Hepatocyte (in vitro differentiated cells): ENCODE data around the gene SLC40A1. TPM values are rescaled to one million over a fixed set of nuclear protein-coding genes. Genes with fewer than 3 reads are reported as not detected.

Experiments
- DNase-seq: peaks from one replicate; pipeline ENCODE4 v3.0.0-alpha.2; 2016; ENCODE audit warnings: low spot score
- H2AFZ ChIP-seq: fragments of 200-600 bp; sonication (generic); 2 replicates; pipeline ENCODE4 v1.6.0; 2016; ENCODE audit warnings: antibody characterized with exemption, mild to moderate bottlenecking
- H3K27ac ChIP-seq: fragments of 200-600 bp; sonication (generic); 2 replicates; pipeline ENCODE4 v1.5.1; 2016; ENCODE audit warnings: mild to moderate bottlenecking
- H3K27me3 ChIP-seq: fragments of 200-600 bp; sonication (generic); 2 replicates; pipeline ENCODE4 v1.6.1; 2016
- H3K36me3 ChIP-seq: fragments of 200-600 bp; sonication (generic); replicated peaks from 2 replicates; pipeline ENCODE4 v1.5.1; 2016; ENCODE audit warnings: low read depth; ENCODE audit not compliant: insufficient read depth
- H3K4me1 ChIP-seq: fragments of 200-600 bp; sonication (generic); 2 replicates; pipeline ENCODE4 v1.5.1; 2016; ENCODE audit warnings: mild to moderate bottlenecking, moderate library complexity; ENCODE audit not compliant: insufficient read depth
- H3K4me2 ChIP-seq: fragments of 200-600 bp; sonication (generic); 2 replicates; pipeline ENCODE4 v1.6.0; 2016
- H3K4me3 ChIP-seq: fragments of 200-600 bp; sonication (generic); 2 replicates; pipeline ENCODE4 v1.5.1; 2016; ENCODE audit warnings: mild to moderate bottlenecking
- H3K79me2 ChIP-seq: fragments of 200-600 bp; sonication (generic); 2 replicates; pipeline ENCODE4 v1.6.0; 2017; ENCODE audit warnings: mild to moderate bottlenecking
- H3K9me2 ChIP-seq: fragments of 200-600 bp; sonication (generic); replicated peaks from 2 replicates; pipeline ENCODE4 v1.6.0; 2017; ENCODE audit warnings: mild to moderate bottlenecking; ENCODE audit not compliant: insufficient read depth
- H3K9me3 ChIP-seq: fragments of 200-600 bp; sonication (generic); 2 replicates; pipeline ENCODE4 v1.5.1; 2016; ENCODE audit warnings: low read depth, mild to moderate bottlenecking
- H4K20me1 ChIP-seq: fragments of 200-600 bp; sonication (generic); 2 replicates; pipeline ENCODE4 v1.6.0; 2016; ENCODE audit warnings: mild to moderate bottlenecking; ENCODE audit not compliant: insufficient read depth, poor library complexity, severe bottlenecking
- CTCF ChIP-seq: fragments of 200-600 bp; sonication (generic); IDR thresholded peaks from 2 replicates; pipeline ENCODE4 v1.5.1; 2016; ENCODE audit warnings: antibody characterized with exemption, mild to moderate bottlenecking; ENCODE audit not compliant: poor library complexity
- EZH2 ChIP-seq: fragments of 200-600 bp; sonication (generic); IDR thresholded peaks from 2 replicates; pipeline ENCODE4 v1.6.1; 2016; ENCODE audit warnings: antibody characterized with exemption, mild to moderate bottlenecking, borderline replicate concordance
- EZH2phosphoT487 ChIP-seq: fragments of 200-600 bp; sonication (generic); IDR thresholded peaks from one replicate; pipeline ENCODE4 v1.6.1; 2018; ENCODE audit warnings: antibody characterized with exemption, mild to moderate bottlenecking, low read depth, moderate library complexity; ENCODE audit not compliant: unreplicated experiment, severe bottlenecking
- WGBS: methylation state at CpG from one replicate; pipeline ENCODE4 v1.1.6; 2016; ENCODE audit warnings: low lambda C conversion rate; ENCODE audit errors: missing lambda C conversion rate; 5-methylcytosine and 5-hydroxymethylcytosine counted together
- polyA plus RNA-seq: library from polyadenylated mRNA; unstranded; fragments of >200 nt; fragmentation: Nextera tagmentation; extraction: Ambion mirVana; gene quantifications from 2 replicates; pipeline ENCODE4 v1.2.1, GENCODE V29; 2016
- total RNA-seq: library from RNA; depleted of rRNA; stranded (reverse); fragments of >200 nt; gene quantifications from 2 replicates; pipeline ENCODE4 v1.2.3, GENCODE V29; 2014

Gene SLC40A1
- total and polyA plus RNA-seq, 2 experiments from 2014 or later: 186 to 225 TPM

GRCh38 chr2:189515264-189515663, 65.3 kb downstream of the SLC40A1 start:
- H3K9me3 ChIP-seq: no peaks in the 10 kb centered on the region
- H3K27me3 ChIP-seq: no peaks in the 10 kb centered on the region
- H3K27ac ChIP-seq: no peak overlapping the region
- no peaks in the 10 kb centered on the region for H3K9me2 ChIP-seq
- 93% methylated on average over 1 of the region's 1 CpG for WGBS
- H2AFZ ChIP-seq: no peak overlapping the region
- H3K4me3 ChIP-seq: no peak overlapping the region
- H3K4me2 ChIP-seq: no peak overlapping the region
- no peaks in the 10 kb centered on the region for H3K36me3 ChIP-seq
- no peaks in the 10 kb centered on the region for H3K79me2 ChIP-seq
- DNase-seq: no peak
- no peak for TF ChIP-seq EZH2
- no peak for TF ChIP-seq EZH2phosphoT487
- TF ChIP-seq CTCF: no peak
- no peaks in the 10 kb centered on the region for H3K4me1 ChIP-seq
- no peaks in the 10 kb centered on the region for H4K20me1 ChIP-seq

- Histone ChIP-seq H3K4me3 (no peak overlapping the region), H3K27ac (no peak overlapping the region), H3K79me2 (no peaks in the 10 kb centered on the region), H3K4me1 (no peaks in the 10 kb centered on the region), H4K20me1 (no peaks in the 10 kb centered on the region), H3K27me3 (no peaks in the 10 kb centered on the region), H2AFZ (no peak overlapping the region), H3K36me3 (no peaks in the 10 kb centered on the region), H3K4me2 (no peak overlapping the region), H3K9me3 (no peaks in the 10 kb centered on the region), H3K9me2 (no peaks in the 10 kb centered on the region)
- no peak for DNase-seq
- WGBS: 97% methylated on average over 3 of the region's 3 CpGs
- TF ChIP-seq EZH2 (no peak), CTCF (no peak), EZH2phosphoT487 (no peak)
Observed at GRCh38 chr2:189514104-189514503, 66.5 kb downstream of the SLC40A1 start.

- 73% methylated on average over 3 of the region's 3 CpGs for WGBS
- Histone ChIP-seq H3K9me2 (no peaks in the 10 kb centered on the region), H3K4me1 (no peaks in the 10 kb centered on the region)
Observed at GRCh38 chr2:189512879-189513278, 67.7 kb downstream of the SLC40A1 start.

More at GRCh38 chr2:189512879-189513278, 67.7 kb downstream of the SLC40A1 start:
- H4K20me1 ChIP-seq: no peaks in the 10 kb centered on the region
- no peaks in the 10 kb centered on the region for H3K9me3 ChIP-seq
- no peak overlapping the region for H3K4me2 ChIP-seq
- no peaks in the 10 kb centered on the region for H3K27me3 ChIP-seq
- no peaks in the 10 kb centered on the region for H3K79me2 ChIP-seq
- H3K4me3 ChIP-seq: no peak overlapping the region
- no peaks in the 10 kb centered on the region for H3K36me3 ChIP-seq
- no peak overlapping the region for H2AFZ ChIP-seq
- TF ChIP-seq EZH2 (no peak), CTCF (no peak), EZH2phosphoT487 (no peak)
- DNase-seq: no peak
- no peak overlapping the region for H3K27ac ChIP-seq
